ENCODE data around the gene PROM1.

PROM1 gene

GRCh38 chr4:16070203-16070602 lies 13.6 kb downstream of the PROM1 start:
- POLR2A ChIA-PET = no interaction called here
- Histone ChIP-seq H3K36me3 (ENCODE audit: control insufficient read depth in 2 of 2, insufficient read depth in 1 of 2, low read length in 2 of 2) (no peaks in the 10 kb centered on the region), H3K4me3 (ENCODE audit: low read depth, low read length) (no peak overlapping the region), H3K9me3 (ENCODE audit: control insufficient read depth, insufficient read depth, low read depth, low read length) (no peaks in the 10 kb centered on the region), H3K4me1 (ENCODE audit: control insufficient read depth, insufficient read depth, low read length) (no peaks in the 10 kb centered on the region), H3K27ac (ENCODE audit: extremely low read depth, low read depth, low read length) (no peak overlapping the region)
- CTCF ChIA-PET = no interaction called here
- TF ChIP-seq GLI2 (tag by site-specific recombination; IDR thresholded peaks at IDR 0.05; ENCODE audit: borderline replicate concordance, low read depth) (no peak), REST (tag by site-specific recombination; IDR thresholded peaks at IDR 0.05) (no peak), ZNF677 (tag by site-specific recombination; IDR thresholded peaks at IDR 0.05) (no peak), ZNF274 (IDR thresholded peaks at IDR 0.05; ENCODE audit: low read length) (no peak), ZNF274 (tag by site-specific recombination; IDR thresholded peaks at IDR 0.05; ENCODE audit: borderline replicate concordance) (no peak), ZNF398 (tag by site-specific recombination; IDR thresholded peaks at IDR 0.05) (no peak), ZNF639 (tag by site-specific recombination; IDR thresholded peaks at IDR 0.05) (no peak), ZNF645 (tag by site-specific recombination; IDR thresholded peaks at IDR 0.05) (no peak), MEIS1 (CRISPR knock-in tag; IDR thresholded peaks at IDR 0.05; ENCODE audit: borderline replicate concordance) (no peak), ZNF529 (tag by site-specific recombination; IDR thresholded peaks at IDR 0.05; ENCODE audit: insufficient replicate concordance) (no peak), ZNF18 (tag by site-specific recombination; IDR thresholded peaks at IDR 0.05) (no peak), ZBTB26 (tag by site-specific recombination; optimal IDR thresholded peaks at IDR 0.05) (no peak), ZNF510 (tag by site-specific recombination; IDR thresholded peaks at IDR 0.05; ENCODE audit: insufficient replicate concordance) (no peak), ZNF248 (tag by site-specific recombination; IDR thresholded peaks at IDR 0.05) (no peak), ZNF596 (tag by site-specific recombination; IDR thresholded peaks at IDR 0.05) (no peak), KLF16 (tag by site-specific recombination; IDR thresholded peaks at IDR 0.05) (no peak), ZNF184 (tag by site-specific recombination; IDR thresholded peaks at IDR 0.05) (no peak), REPIN1 (tag by site-specific recombination; IDR thresholded peaks at IDR 0.05; ENCODE audit: low read depth) (no peak)
